Liver (tissue), 5 donors: Measurements from ENCODE around the gene TUSC1. TPM values are rescaled to one million over a fixed set of nuclear protein-coding genes. Genes with fewer than 3 reads are reported as not detected.

Source experiments
- JUND ChIP-seq, 2 donors: IDR thresholded peaks; 2 replicates each; pipeline ENCODE4 v1.6.1; 2016; ENCODE audit warnings: antibody characterized with exemption in 2 of 2
- polyA plus RNA-seq, 2 donors: library from polyadenylated mRNA; stranded (reverse) in 1 of 2; unstranded in 1 of 2; fragments of 200-250 nt in 1 of 2; fragments of >200 nt in 1 of 2; fragmentation: Nextera tagmentation in 1 of 2; extraction: Ambion mirVana in 1 of 2; gene quantifications; one replicate each; pipeline versions ENCODE4 v1.2.1 to v1.2.3, GENCODE V29; 2013 to 2015
- total RNA-seq, 2 donors: library from RNA; depleted of rRNA; stranded (reverse); fragments of >200 nt; gene quantifications; one replicate each; pipeline ENCODE4 v1.2.3, GENCODE V29; 2014
- donor health status: healthy.
- donor health status: healthy.
- donor health status: healthy.

The TUSC1 gene
- total and polyA plus RNA-seq, 4 donors: 3.9 to 6.4 (median 5.8) TPM

- no peak for TF ChIP-seq JUND (IDR thresholded peaks at IDR 0.05)
These were observed 49.0 kb downstream of the TUSC1 start (continued) for GRCh38 chr9:25629231-25629630.
